Activated CD8-positive, alpha-beta memory T cell treated with anti-CD3 and anti-CD28 coated beads, Interleukin-2, amount 50 U/mL, for 4 hours (primary cell): Measurements from ENCODE around the gene COL5A1.

Experiments
- DNase-seq: peaks from one replicate; pipeline ENCODE4 v3.0.0-alpha.2; 2020

Gene COL5A1

DNA sequence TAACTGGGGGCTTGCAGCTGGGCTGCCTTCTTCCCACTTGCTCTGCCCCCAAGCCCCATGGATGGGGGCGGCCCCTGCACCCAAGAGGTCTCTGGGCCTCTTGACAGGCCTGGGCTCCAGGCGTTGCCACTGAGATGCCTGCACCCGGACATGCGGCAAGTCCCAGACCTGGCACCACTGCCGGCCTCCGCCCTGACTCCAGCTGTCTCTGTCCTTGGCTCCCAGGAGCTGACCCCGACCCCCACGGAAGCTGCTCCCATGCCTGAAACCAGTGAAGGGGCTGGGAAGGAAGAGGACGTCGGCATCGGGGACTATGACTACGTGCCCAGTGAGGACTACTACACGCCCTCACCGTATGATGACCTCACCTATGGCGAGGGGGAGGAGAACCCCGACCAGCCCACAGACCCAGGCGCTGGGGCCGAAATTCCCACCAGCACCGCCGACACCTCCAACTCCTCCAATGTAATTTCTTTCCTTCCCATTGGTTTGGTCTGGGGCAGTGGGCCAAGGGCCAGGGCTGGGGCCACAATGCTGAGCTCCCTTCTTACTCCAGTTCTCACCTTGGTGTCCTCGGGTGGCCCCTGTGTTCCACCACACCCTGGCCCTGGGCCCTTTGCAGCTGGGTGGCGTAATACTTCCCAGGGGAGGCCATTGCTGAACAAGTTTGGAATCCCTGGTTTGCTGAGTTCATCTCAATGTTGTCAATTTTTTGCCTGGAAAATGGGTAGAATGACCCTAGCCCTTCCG lies 88.6 kb downstream of the COL5A1 start:
- DNase-seq = no peak

GRCh38 chr9:134730761-134731496 lies 89.3 kb downstream of the COL5A1 start:
- DNase-seq = no peak

DNA sequence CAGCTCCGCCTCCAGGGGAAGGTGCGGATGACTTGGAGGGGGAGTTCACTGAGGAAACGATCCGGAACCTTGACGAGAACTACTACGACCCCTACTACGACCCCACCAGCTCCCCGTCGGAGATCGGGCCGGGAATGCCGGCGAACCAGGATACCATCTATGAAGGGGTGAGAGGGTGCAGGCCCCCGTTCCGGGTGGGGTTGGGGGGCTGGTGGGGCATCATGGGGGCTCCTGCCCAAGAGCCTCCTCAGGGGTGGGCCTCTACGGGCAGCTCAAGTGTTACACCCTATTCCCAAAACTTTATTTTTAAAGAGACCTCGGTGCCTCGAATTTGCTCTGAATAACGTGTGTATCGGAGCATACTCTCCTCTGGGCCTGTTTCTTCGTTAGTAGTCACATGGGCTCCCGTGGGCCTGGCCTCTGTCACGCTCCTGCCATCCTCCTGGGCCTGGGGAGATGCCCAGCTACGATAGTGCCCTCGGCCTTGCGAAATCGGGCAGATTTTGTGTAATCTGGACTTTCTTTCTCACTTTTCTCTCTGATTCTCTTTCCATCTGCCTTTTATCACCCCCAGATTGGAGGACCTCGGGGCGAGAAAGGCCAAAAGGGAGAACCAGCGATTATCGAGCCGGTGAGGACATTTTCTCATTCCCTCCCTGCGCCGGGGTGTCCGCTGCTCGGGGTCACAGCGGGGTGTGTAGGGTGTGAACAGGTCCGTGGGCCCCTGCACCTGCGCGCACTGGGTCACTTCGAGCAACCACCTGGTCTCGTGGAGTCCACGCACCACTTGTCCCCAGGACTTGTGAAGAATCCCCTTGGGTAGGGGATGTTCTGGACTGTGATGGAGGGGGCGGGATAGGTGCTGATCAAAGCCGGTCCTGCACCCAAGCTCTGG lies 90.1 kb downstream of the COL5A1 start:
- DNase-seq = no peak

GRCh38 chr9:134732392-134733110 lies 90.9 kb downstream of the COL5A1 start:
- no peak for DNase-seq

GRCh38 chr9:134733480-134734232 lies 92.1 kb downstream of the COL5A1 start:
- no peak for DNase-seq

DNA sequence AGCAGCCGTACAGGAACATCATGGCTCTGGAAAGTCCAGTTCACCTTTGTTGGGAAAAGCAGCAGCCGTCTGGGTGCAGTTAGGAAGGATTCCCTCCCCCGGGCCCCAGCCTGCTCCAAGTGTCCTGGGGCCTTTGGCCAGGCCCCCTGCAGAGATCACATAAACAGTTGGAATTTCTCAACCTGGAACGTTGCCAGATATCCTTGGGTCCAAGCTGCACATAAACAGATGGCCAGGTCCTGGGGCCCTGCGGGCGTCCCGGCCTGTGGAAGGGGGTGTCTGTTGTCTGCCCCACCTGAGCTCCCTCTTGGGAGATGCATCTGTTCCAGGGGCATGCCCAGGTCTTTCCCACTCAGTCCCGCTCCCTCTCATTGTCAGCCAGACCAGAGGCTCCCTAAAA lies 92.7 kb downstream of the COL5A1 start:
- DNase-seq = no peak

GRCh38 chr9:134735441-134736175 lies 94.0 kb downstream of the COL5A1 start:
- no peak for DNase-seq

DNA sequence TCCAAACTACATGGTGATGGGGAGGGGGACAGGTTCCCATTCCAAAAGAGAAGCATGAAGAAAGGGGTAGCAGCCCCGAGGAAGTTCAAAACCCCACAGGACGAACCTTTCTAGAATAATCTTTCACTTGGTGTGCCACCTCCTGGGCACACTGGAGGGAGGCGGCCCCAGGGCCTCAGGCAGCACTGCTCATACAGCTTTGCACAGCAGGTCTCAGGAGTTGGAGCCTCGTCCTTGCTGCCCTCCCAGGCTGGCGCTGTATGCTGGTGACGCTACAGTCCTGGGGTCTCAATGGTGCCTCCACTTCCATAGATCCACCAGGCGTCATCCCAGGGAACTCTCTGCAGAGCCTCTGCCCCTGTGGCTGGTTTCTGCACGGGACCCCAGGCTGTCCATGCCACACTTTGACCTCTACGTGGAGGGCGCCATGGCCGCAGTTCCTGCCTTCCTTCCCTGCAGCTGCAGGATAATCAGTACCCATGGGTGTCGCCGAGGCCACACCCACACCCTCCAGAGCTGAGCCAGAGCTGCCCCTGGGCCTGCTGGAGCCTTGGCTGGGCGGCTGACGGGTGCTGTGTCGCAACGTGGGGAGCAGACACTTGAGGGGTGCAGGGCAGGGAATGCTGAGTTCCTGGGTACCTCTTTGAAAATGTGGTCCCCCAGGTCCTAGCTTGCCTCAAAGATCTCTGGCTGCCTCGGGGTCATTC lies 95.3 kb downstream of the COL5A1 start:
- no peak for DNase-seq

DNA sequence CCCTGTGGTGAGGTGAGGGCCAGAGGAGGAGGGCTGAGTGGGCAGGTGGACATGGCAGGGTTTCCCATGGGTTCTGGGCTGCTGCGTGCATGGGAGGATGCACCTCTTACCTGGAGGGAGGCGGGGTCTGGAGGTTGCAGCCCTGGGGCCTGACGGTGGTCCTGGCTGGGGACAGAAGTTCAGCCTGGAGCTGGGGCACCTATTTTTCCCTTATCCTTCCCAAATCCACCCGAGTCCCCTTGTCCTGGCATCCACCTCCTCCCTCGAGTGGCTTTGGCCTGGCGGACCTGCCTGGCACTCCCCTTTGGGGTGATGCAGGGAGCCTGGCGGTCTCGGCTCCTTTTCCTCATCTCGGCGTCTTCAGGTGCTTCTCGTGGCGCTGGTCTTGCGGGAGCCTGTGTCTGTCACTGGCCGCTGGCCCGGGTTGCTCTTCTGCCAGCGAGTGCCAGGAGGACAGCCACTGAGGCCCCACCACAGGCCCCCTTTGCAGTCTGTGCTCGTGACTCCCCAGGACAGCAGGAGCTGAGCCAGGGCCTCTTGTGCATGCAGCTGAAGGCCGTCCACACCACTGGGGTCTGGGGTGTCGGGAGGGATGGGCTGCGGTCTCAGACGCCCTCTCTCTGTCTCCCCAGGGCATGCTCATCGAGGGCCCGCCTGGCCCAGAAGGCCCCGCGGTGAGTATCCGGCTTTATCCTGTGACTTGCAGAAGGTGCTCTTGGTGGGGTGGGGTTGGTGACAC lies 96.4 kb downstream of the COL5A1 start:
- DNase-seq = no peak

- peak; percentile 38 for DNase-seq
Measured at GRCh38 chr9:134738869-134739659, 97.5 kb downstream of the COL5A1 start.

GRCh38 chr9:134739660-134739968 lies 98.0 kb downstream of the COL5A1 start:
- no peak for DNase-seq

DNA sequence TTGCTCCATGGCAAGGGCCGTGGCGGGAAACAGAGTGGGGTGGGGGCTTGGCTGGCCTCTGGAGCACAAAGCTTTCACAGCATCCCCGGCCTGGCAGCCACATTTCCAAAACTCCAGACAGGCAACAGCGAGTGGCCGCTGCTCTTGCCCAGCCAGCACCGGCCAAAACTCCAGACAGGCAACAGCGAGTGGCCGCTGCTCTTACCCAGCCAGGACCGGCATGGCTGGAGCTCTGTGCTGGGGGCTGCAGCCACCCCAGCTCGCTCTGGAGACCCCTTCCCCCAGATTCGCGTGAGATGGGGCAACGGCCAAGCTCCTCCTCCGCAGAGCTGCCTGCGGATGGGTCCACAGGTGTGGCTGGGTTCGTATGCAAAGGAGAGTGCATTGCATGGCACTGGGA lies 98.5 kb downstream of the COL5A1 start:
- no peak for DNase-seq

- DNase-seq = no peak
Measured at GRCh38 chr9:134741846-134742245, 100.2 kb downstream of the COL5A1 start.

GRCh38 chr9:134742822-134743535 lies 101.4 kb downstream of the COL5A1 start:
- no peak for DNase-seq

DNA sequence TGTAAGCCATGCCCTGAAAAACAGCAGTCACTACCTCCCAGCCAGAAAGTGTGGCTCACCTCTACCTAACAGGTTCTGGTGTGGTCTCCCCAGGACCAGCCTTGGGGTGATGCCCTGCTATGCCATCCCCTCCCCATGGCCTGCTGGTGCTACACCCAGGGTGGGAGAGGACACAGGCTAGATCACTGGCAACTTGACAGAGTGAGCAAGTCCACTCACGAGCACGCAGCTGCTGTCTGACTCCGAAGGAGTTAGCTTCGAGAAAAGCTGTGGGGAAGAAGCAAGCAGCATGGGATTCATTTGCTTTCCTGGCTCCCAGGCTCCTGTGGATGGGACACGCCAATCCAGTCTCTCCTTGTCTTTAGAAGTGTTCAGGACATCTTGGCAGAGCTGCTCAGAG lies 102.2 kb downstream of the COL5A1 start:
- no peak for DNase-seq

GRCh38 chr9:134744385-134745295 lies 103.0 kb downstream of the COL5A1 start:
- no peak for DNase-seq

DNA sequence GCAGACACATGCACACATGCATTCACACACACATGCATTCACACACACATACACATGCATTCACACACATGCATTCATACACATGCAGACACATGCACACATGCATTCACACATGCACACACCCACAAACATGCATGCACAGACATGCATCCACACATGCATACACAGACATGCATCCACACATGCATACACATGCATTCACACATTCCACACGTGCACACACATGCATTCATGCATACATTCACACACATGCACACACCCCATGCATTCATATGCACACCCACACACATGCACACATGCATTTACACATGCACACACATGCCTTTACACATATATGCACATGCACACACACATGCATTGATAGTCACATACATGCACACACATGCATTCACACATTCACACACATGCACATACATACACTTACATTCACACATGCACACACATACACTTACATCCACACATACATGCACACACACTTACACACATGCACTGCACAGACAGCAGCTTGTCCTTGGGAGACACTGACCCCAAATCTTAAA lies 106.4 kb downstream of the COL5A1 start:
- DNase-seq = no peak
